K562 (cell line): ENCODE data around the gene ANKRD60. TPM values are rescaled to one million over a fixed set of nuclear protein-coding genes. Genes with fewer than 3 reads are reported as not detected.

Source experiments
- ATAC-seq: fragments of 200-7000 bp; cut with Tn5 transposase; 3 replicates; pipeline ENCODE4 v1.9.1; 2020; ENCODE audit warnings: moderate library complexity
- BruUV-seq: library from RNA; stranded (reverse); fragments of 400-500 nt; replicated peaks from 2 replicates; lab custom pipeline; 2021; lab: Mats Ljungman, UMichigan
- CTCF ChIA-PET: fragments of 300-600 bp; formaldehyde crosslinking; extraction: SDS; loops from one replicate; lab custom pipeline; 2021; ENCODE audit warnings: low intra/inter-chr PET ratio; lab: Yijun Ruan, JAX
- POLR2A ChIA-PET: fragments of 300-600, 350-650 bp; sonication (Branson Sonifier 250); formaldehyde crosslinking; extraction: SDS; loops from one replicate; lab custom pipeline; 2021; ENCODE audit warnings: antibody characterized with exemption, inconsistent platforms; lab: Yijun Ruan, JAX
- DNase-seq, 4 experiments: peaks; one replicate each; pipeline versions ENCODE4 v3.0.0 to v3.0.0-alpha.2; 2011 to 2018; ENCODE audit warnings: low spot score in 3 of 4, mixed read lengths in 3 of 4; ENCODE audit errors: extremely low read depth in 1 of 4
- FAIRE-seq: peaks from 2 replicates; lab custom pipeline; 2011; peaks lifted over from hg19 to GRCh38; lab: Jason Lieb, UNC
- H2AFZ ChIP-seq: 2 replicates; pipeline ENCODE4 v1.6.0; 2011; ENCODE audit warnings: low read depth, low read length, control low read depth, inconsistent platforms
- H3K27ac ChIP-seq: fragments of 200-600 bp; 3 replicates; pipeline ENCODE4 v1.8.0; 2011; ENCODE audit warnings: low read depth, mild to moderate bottlenecking, control low read depth, inconsistent platforms, low read length, moderate library complexity, mixed read lengths; ENCODE audit errors: extremely low read depth
- H3K27me3 ChIP-seq, 2 experiments: fragments of 300-600 bp in 1 of 2; 2 replicates in 1 of 2; 3 replicates in 1 of 2; pipeline versions ENCODE4 v1.6.0 to v1.8.0; 2011; ENCODE audit warnings: inconsistent platforms in 2 of 2, low read length in 2 of 2, mild to moderate bottlenecking in 1 of 2, mixed read lengths in 1 of 2, moderate library complexity in 1 of 2; ENCODE audit not compliant: control insufficient read depth in 2 of 2, insufficient read depth in 2 of 2
- H3K36me3 ChIP-seq: fragments of 300-600 bp; 3 replicates; pipeline ENCODE4 v1.8.0; 2011; ENCODE audit warnings: mild to moderate bottlenecking, low read length, inconsistent platforms; ENCODE audit not compliant: control insufficient read depth, insufficient read depth
- H3K4me1 ChIP-seq, 2 experiments: fragments of 200-600 bp in 1 of 2; replicated peaks in 1 of 2; 2 replicates in 1 of 2; 3 replicates in 1 of 2; pipeline versions ENCODE4 v1.5.1 to v1.8.0; 2011; ENCODE audit warnings: inconsistent platforms in 2 of 2, low read length in 2 of 2, mild to moderate bottlenecking in 1 of 2, mixed read lengths in 1 of 2, moderate library complexity in 1 of 2; ENCODE audit not compliant: control insufficient read depth in 2 of 2, insufficient read depth in 2 of 2
- H3K4me2 ChIP-seq: 2 replicates; pipeline ENCODE4 v1.6.1; 2011; ENCODE audit warnings: low read length, control low read depth, inconsistent platforms, mixed read lengths; ENCODE audit not compliant: insufficient read depth
- H3K4me3 ChIP-seq: fragments of 200-600 bp; sonication (generic), shearing (Covaris generic); 2 replicates; pipeline ENCODE4 v1.5.1; 2016; ENCODE audit warnings: control low read depth, inconsistent platforms
- H3K79me2 ChIP-seq: fragments of 200-600 bp; 3 replicates; pipeline ENCODE4 v1.8.0; 2011; ENCODE audit warnings: low read length, inconsistent platforms; ENCODE audit not compliant: control insufficient read depth, insufficient read depth
- H3K9ac ChIP-seq, 2 experiments: 2 replicates each; pipeline versions ENCODE4 v1.6.0 to v1.6.1; 2011; ENCODE audit warnings: low read depth in 2 of 2, low read length in 2 of 2, control low read depth in 1 of 2, inconsistent platforms in 1 of 2, mild to moderate bottlenecking in 1 of 2, mixed read lengths in 1 of 2; ENCODE audit not compliant: insufficient read depth in 1 of 2
- H3K9me1 ChIP-seq: one replicate; pipeline ENCODE4 v1.6.0; 2011; ENCODE audit warnings: inconsistent platforms, mild to moderate bottlenecking, low read length, moderate library complexity; ENCODE audit not compliant: control insufficient read depth, insufficient read depth
- H3K9me3 ChIP-seq: replicated peaks from 2 replicates; pipeline ENCODE4 v1.5.1; 2011; ENCODE audit warnings: low read depth, low read length, inconsistent platforms; ENCODE audit not compliant: control insufficient read depth, insufficient read depth
- H4K20me1 ChIP-seq: replicated peaks from 2 replicates; pipeline ENCODE4 v1.6.1; 2011; ENCODE audit warnings: low read length, inconsistent platforms, mixed read lengths; ENCODE audit not compliant: control insufficient read depth, insufficient read depth
- BCL6 ChIP-seq: fragments of 250-450 bp; sonication (Bioruptor Pico); IDR thresholded peaks from 2 replicates; pipeline ENCODE4 v1.4.0; 2020
- MEIS2 ChIP-seq: fragments of 450-650 bp; IDR thresholded peaks from 2 replicates; pipeline ENCODE4 v1.6.1; 2014; ENCODE audit warnings: mild to moderate bottlenecking; ENCODE audit not compliant: partially characterized antibody
- NFE2L1 ChIP-seq: fragments of 450-650 bp; IDR thresholded peaks from 2 replicates; pipeline ENCODE4 v1.6.1; 2016; ENCODE audit warnings: missing genetic modification characterization, low read depth, mild to moderate bottlenecking, missing compliant biosample characterization, moderate library complexity, borderline replicate concordance
- NR2C2 ChIP-seq, 2 experiments: fragments of 200-800 bp in 1 of 2; sonication (Bioruptor generic) in 1 of 2; sonication (generic) in 1 of 2; formaldehyde crosslinking in 1 of 2; IDR thresholded peaks; 2 replicates each; pipeline versions ENCODE4 v1.6.1 to v1.8.0; 2016 to 2022; ENCODE audit warnings: mild to moderate bottlenecking in 1 of 2, missing compliant biosample characterization in 1 of 2, missing genetic modification characterization in 1 of 2, missing genetic modification reagents in 1 of 2
- PHB2 ChIP-seq: fragments of 450-650 bp; IDR thresholded peaks from 2 replicates; pipeline ENCODE4 v1.6.1; 2017; ENCODE audit warnings: low read depth
- RBM25 ChIP-seq: fragments of 200-400 bp; formaldehyde crosslinking; IDR thresholded peaks from 2 replicates; pipeline ENCODE4 v1.6.1; 2018; ENCODE audit warnings: low read length, low read depth, moderate library complexity; ENCODE audit not compliant: severe bottlenecking
- RFX1 ChIP-seq: fragments of 450-650 bp; IDR thresholded peaks from 2 replicates; pipeline ENCODE4 v1.6.1; 2016; ENCODE audit warnings: mild to moderate bottlenecking, moderate library complexity
- ZKSCAN8 ChIP-seq: fragments of 200-800 bp; sonication (Bioruptor generic); IDR thresholded peaks from 2 replicates; pipeline ENCODE4 v1.6.1; 2016; ENCODE audit warnings: missing genetic modification characterization, missing compliant biosample characterization
- ZNF212 ChIP-seq: fragments of 450-650 bp; formaldehyde crosslinking; IDR thresholded peaks from 2 replicates; pipeline ENCODE4 v1.4.0; 2020; ENCODE audit warnings: mild to moderate bottlenecking
- ZNF408 ChIP-seq: fragments of 250-450 bp; sonication (Bioruptor Pico); IDR thresholded peaks from 2 replicates; pipeline ENCODE4 v1.4.0; 2020; ENCODE audit warnings: low read depth, mild to moderate bottlenecking, moderate library complexity
- whole genome bisulfite sequencing: fragments of 100-300 bp; shearing (Covaris generic); methylation state at CpG from one replicate; pipeline ENCODE4 v1.1.6; 2016; ENCODE audit warnings: low coverage, mixed read lengths; ENCODE audit not compliant: insufficient coverage; ENCODE audit errors: missing lambda C conversion rate; 5-methylcytosine and 5-hydroxymethylcytosine counted together
- in situ Hi-C: fragments of 300-500 bp; cut with MboI; formaldehyde crosslinking; loops from 4 replicates; pipeline ENCODE4 v1.15.0; 2018; ENCODE audit warnings: inconsistent platforms, mixed read lengths
- intact Hi-C: fragments of 100-400 bp; cut with micrococcal nuclease; formaldehyde crosslinking; loops from 2 replicates; pipeline ENCODE4 v1.14.2; 2022
- polyA plus RNA-seq, 8 experiments: library from polyadenylated mRNA; depleted of rRNA in 4 of 8; stranded (reverse) in 5 of 8; unstranded in 3 of 8; fragments of >200 nt; fragmentation: Nextera tagmentation in 2 of 8; fragmentation: Illumina TruSeq in 1 of 8; extraction: Ambion mirVana in 2 of 8; extraction: Trizol in 1 of 8; gene quantifications; 2 replicates each; pipeline versions ENCODE4 v1.2.1 to v1.2.3, GENCODE V29; 2011 to 2014; ENCODE audit warnings: inconsistent platforms in 1 of 8, missing spikeins in 1 of 8
- total RNA-seq, 7 experiments: library from RNA; depleted of rRNA in 6 of 7; stranded (reverse); fragments of >200 nt in 6 of 7; fragmentation: Illumina TruSeq in 2 of 7; extraction: Trizol in 2 of 7; gene quantifications; 2 replicates each; pipeline versions ENCODE4 v1.2.1 to v1.2.3, GENCODE V29; 2011 to 2021; ENCODE audit warnings: low replicate concordance in 1 of 7
- TF ChIP-seq, protein P1 (sequence below): fragments of 450-650 bp; IDR thresholded peaks from 2 replicates; pipeline ENCODE4 v1.6.1; 2016
- TF ChIP-seq, protein P2 (sequence below): IDR thresholded peaks from 3 replicates; pipeline ENCODE4 v1.6.1; 2011; ENCODE audit warnings: borderline replicate concordance, mild to moderate bottlenecking; ENCODE audit not compliant: insufficient read length, insufficient read depth
- TF ChIP-seq, protein P3 (sequence below): fragments of 450-650 bp; formaldehyde crosslinking; conservative IDR thresholded peaks from 2 replicates; pipeline ENCODE4 v1.4.0; 2022; ENCODE audit warnings: mild to moderate bottlenecking, missing genetic modification characterization
- TF ChIP-seq, protein P4 (sequence below): sonication (generic); formaldehyde crosslinking; IDR thresholded peaks from 2 replicates; pipeline ENCODE4 v1.8.0; 2022; ENCODE audit warnings: missing genetic modification reagents, mild to moderate bottlenecking, borderline replicate concordance

The ANKRD60 gene
- total and polyA plus RNA-seq, 9 of the 15 experiments (the other 6 are each of a cell fraction or from before 2014, with no cell fraction given): not detected

DNA sequence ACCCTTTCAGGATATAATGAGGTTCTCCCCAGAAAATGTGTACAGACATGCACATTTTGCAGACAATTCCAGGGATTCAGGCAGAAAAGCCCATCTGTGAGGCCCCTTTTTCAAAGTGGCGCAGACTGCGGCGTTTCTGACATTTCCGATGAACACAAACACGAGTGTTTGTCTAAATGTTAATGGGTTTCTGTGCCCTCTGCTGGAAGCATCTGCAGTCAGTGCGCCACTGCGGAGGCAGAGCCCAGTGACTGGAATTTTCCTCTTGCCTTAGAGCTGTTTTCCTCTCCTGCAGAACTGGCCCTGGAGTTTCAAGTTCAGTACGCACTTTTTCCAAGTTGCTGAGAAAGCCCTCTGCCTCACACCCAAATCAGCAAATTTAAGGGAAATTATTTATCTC is 15.3 kb downstream of the ANKRD60 start (continued):
- TF ChIP-seq, protein P1, sequence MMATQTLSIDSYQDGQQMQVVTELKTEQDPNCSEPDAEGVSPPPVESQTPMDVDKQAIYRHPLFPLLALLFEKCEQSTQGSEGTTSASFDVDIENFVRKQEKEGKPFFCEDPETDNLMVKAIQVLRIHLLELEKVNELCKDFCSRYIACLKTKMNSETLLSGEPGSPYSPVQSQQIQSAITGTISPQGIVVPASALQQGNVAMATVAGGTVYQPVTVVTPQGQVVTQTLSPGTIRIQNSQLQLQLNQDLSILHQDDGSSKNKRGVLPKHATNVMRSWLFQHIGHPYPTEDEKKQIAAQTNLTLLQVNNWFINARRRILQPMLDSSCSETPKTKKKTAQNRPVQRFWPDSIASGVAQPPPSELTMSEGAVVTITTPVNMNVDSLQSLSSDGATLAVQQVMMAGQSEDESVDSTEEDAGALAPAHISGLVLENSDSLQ: no peak

DNA sequence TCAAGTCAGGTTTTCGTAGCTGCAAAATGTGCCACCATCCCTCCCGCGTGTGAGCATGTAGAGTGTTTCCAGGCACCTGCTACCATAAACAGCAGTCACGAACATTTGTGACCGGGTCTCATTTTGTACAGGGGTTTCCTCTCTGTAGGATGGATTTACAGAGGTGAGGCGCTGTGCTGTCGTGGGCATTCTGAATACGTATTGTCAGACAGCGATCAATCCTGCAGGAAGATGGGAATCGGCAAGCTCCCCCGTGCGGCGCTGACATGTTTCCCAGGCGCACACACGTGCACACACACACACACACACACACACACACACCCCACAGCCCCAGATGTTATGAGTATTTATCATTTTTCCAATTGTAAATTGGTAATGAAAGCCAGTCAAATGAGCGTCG is 15.8 kb downstream of the ANKRD60 start:
- intact Hi-C loops: no loop called here
- TF ChIP-seq NFE2L1 (tag) (no peak), RBM25 (no peak), ZNF408 (CRISPR knock-in tag) (no peak), NR2C2 (CRISPR knock-in tag; IDR thresholded peaks at IDR 0.05) (no peak), NR2C2 (tag; IDR thresholded peaks at IDR 0.05) (no peak), ZKSCAN8 (CRISPR knock-in tag) (no peak), PHB2 (no peak), BCL6 (CRISPR knock-in tag) (no peak), RFX1 (no peak), MEIS2 (no peak), ZNF212 (CRISPR knock-in tag) (no peak)
- TF ChIP-seq, protein P2, sequence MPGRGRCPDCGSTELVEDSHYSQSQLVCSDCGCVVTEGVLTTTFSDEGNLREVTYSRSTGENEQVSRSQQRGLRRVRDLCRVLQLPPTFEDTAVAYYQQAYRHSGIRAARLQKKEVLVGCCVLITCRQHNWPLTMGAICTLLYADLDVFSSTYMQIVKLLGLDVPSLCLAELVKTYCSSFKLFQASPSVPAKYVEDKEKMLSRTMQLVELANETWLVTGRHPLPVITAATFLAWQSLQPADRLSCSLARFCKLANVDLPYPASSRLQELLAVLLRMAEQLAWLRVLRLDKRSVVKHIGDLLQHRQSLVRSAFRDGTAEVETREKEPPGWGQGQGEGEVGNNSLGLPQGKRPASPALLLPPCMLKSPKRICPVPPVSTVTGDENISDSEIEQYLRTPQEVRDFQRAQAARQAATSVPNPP: no peak
- TF ChIP-seq, protein P3, sequence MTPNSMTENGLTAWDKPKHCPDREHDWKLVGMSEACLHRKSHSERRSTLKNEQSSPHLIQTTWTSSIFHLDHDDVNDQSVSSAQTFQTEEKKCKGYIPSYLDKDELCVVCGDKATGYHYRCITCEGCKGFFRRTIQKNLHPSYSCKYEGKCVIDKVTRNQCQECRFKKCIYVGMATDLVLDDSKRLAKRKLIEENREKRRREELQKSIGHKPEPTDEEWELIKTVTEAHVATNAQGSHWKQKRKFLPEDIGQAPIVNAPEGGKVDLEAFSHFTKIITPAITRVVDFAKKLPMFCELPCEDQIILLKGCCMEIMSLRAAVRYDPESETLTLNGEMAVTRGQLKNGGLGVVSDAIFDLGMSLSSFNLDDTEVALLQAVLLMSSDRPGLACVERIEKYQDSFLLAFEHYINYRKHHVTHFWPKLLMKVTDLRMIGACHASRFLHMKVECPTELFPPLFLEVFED (CRISPR knock-in tag): no peak
- TF ChIP-seq, protein P4, sequence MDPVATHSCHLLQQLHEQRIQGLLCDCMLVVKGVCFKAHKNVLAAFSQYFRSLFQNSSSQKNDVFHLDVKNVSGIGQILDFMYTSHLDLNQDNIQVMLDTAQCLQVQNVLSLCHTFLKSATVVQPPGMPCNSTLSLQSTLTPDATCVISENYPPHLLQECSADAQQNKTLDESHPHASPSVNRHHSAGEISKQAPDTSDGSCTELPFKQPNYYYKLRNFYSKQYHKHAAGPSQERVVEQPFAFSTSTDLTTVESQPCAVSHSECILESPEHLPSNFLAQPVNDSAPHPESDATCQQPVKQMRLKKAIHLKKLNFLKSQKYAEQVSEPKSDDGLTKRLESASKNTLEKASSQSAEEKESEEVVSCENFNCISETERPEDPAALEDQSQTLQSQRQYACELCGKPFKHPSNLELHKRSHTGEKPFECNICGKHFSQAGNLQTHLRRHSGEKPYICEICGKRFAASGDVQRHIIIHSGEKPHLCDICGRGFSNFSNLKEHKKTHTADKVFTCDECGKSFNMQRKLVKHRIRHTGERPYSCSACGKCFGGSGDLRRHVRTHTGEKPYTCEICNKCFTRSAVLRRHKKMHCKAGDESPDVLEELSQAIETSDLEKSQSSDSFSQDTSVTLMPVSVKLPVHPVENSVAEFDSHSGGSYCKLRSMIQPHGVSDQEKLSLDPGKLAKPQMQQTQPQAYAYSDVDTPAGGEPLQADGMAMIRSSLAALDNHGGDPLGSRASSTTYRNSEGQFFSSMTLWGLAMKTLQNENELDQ (CRISPR knock-in tag): no peak

More for the DNA sequence above, 15.8 kb downstream of the ANKRD60 start:
- Histone ChIP-seq H3K4me1 (peaks cover 0 to 6% of the 10 kb centered on the region in 2 experiments; a peak in 1 of 5 replicates), H2AFZ (no peak overlapping the region), H3K9me3 (no peaks in the 10 kb centered on the region), H3K27ac (no peak overlapping the region), H3K27me3 (peaks cover 32 to 53% of the 10 kb centered on the region in 2 experiments), H3K4me2 (no peak overlapping the region), H3K4me3 (no peak overlapping the region), H3K9ac (no peak overlapping the region), H3K79me2 (no peaks in the 10 kb centered on the region), H4K20me1 (peaks cover 3% of the 10 kb centered on the region), H3K9me1 (no peaks in the 10 kb centered on the region), H3K36me3 (no peaks in the 10 kb centered on the region)
- ATAC-seq: no peak
- 5% methylated on average over 17 of the region's 17 CpGs for WGBS
- in situ Hi-C loops: loop anchor here (25.0 kb wide), 2 partner anchors 600 to 825 kb away; partner anchors contain the start of genes RBM38 and ZBP1
- DNase-seq: no peak
- ChIA-PET CTCF (interaction anchor here (0.6 to 5.1 kb wide), 2 partner anchors 603 to 616 kb away, joined by 3 to 59 read pairs; no protein-coding TSS in a partner anchor), POLR2A (interaction anchor here (0.7 to 0.9 kb wide), 2 partner anchors 30 to 406 kb away, joined by 3 to 5 read pairs; no protein-coding TSS in a partner anchor)
- no peak for FAIRE-seq
- BruUV-seq: no TSS peak
